Measurements from ENCODE around the gene HPS1.
A peak's percentile ranks its signal among the peaks of the same experiment; 100 is the strongest.
"Not testable (repeated sequence)": the region's sequence is repeated elsewhere in the genome, so short reads cannot be mapped to it uniquely, and the experiment has no call there.

HPS1 gene

DNA sequence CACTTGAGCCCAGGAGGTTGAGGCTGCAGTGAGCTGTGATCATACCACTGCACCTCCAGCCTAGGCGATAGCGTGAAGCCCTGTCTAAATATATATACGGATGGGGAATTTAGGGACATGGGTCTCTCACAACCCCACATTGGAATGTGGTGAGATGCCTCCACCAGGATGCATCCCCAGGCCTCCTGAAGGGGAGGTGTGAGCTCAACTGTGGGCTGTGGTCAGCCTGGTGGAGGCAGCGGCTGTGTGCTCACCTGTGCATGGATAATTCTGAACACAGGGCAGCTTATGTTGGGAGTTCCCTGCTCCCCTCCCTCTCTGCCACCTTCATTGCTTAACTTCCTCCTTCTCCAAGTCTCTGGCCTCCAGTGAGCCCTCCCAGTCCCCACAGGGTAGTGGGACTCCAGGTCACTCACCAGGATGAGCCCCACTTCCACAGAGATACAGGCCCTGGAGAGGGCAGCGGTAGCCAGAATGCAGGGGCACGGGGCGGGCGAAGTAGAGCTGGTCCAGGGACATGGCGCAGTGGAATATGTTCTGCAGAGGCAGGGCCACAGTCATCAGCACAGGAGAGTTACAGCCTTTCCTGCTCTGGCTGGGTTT is 62.1 kb downstream of the HPS1 start:
- no peak for DNase-seq

DNA sequence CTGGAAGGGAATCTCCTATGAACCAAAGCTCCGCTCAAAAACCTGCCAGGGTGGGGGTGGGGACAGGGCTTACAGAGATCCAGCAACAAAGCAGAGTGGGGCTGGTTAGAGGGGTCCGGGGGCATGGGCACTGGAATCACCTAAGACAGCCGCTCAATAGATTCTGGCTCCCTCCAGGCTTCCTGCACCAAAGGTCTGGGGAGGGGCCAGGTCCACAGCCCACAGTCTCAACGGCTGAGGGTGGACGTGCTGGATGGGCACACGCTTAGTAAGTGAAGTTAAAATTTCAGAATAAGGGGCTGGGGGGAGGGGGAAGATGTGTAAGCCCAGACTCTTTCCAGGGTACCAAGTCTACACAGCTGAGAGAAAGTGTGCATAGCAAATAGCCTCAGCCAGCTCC is 62.9 kb downstream of the HPS1 start:
- no peak for DNase-seq

DNA sequence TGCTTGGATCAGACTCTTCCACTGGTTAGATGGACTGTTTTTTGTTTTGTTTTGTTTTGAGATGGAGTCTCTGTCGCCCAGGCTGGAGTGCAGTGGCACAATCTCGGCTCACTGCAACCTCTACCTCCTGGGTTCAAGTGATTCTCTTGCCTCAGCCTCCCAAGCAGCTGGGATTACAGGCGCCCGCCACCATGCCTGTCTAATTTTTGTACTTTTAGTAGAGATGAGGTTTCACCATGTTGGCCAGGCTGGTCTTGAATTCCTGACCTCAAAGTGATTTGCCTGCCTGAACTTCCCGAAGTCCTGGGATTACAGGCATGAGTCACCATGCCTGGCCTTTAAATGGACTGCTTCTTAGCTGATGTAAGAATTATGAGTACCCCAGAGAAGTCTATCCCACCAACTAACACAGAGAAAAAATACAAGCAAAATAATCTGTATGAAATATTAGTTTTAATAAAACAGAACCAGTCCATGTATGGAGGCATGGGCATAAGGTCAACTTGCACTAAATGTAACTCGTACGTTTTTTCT is 63.5 kb downstream of the HPS1 start:
- DNase-seq: not testable (repeated sequence)

DNA sequence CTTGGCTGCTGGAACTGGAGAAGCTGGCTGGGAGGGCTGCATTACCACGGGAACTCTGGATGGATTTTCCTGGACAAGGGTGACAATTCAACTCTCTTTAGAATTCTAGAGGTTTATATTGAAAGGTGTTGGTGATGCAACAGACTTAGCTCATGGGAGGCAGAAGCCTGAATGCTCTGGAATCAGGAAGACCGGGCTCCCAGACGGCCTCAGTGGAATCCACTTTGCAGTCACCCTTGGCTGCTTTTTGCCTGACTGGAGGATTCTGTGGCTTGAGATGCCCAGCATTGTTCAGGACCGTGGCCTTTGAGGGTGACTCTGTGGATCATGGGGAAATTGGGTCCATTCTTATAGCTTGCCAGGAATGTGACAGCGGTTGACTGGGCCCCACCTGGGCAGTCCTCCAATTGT is 64.0 kb downstream of the HPS1 start:
- no peak for DNase-seq

DNA sequence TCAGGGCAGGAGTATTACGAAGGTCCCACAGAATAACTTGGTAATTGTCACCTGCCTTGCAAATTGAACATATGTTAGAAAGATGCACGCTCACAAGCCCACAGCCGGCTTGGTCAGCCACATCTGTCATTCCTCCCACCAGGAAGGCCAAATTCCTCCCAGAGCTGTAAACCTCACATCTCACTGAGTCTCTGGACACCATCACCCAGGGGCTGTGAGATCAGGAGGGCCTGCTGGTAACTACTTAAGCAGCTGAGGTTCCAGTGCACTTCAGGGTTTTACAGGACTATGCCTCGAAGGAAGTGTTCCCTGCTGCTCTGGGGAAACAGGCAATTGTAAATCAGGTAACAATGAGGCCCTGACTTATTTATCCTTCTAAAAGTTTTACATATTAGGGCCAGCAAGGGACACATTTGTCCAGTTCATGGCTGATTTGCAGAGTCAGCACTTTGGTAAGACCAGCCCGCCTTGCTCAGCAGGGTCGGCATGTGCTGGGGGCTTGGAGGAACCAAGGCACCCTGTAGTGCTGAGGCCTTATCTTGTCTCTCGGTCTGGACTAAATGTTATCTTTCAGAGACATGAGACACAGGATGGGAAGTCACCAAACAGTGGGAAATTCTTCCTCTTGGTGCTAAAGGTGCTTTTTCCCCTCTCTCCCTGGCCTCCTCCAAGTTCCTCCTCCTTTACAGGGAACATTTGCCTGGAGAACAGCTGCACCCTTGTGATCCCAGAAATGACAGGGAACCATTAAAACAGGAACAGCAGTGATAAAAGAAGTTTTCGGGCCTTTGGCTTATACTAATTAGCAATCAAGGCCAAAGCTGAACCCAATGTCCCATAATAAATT is 66.0 kb downstream of the HPS1 start:
- no peak for DNase-seq

DNA sequence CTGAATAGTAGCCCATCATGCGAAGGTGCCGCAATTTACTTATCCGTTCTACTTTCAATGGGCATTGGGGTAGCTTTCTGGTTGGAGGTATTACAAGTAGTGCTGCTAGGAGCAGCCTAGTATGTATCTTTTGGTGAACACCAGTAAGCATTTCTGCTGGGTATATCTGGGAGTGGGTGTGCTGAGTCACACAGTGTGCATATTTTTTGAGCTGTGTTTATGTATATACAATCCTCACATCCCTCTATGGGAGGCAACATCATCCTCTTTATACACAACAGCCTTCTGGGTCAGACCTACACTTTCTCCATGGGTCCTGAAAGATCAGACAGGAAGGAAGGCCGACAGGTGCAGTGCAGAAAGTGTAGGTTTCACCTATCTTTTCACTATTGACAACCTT is 68.0 kb downstream of the HPS1 start:
- DNase-seq: no peak

DNA sequence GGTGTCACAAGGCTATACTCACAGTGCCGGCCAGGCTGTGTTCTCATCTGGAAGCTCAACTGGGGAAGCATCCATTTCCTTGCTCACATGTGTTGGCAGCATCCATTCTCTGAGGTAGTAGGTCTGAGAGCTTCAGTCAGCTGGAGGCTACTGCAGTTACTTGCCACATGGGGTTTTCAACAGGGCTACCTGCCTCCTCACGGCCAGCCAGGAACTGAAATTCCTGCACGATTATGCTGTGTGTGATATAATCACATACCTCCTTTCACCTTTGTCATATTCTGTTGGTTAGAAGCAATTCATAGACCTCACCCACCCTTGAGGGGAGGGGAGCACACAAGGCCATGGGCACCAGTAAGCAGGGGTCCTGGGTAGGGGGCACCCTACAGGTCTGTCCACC is 69.2 kb downstream of the HPS1 start:
- no peak for DNase-seq

DNA sequence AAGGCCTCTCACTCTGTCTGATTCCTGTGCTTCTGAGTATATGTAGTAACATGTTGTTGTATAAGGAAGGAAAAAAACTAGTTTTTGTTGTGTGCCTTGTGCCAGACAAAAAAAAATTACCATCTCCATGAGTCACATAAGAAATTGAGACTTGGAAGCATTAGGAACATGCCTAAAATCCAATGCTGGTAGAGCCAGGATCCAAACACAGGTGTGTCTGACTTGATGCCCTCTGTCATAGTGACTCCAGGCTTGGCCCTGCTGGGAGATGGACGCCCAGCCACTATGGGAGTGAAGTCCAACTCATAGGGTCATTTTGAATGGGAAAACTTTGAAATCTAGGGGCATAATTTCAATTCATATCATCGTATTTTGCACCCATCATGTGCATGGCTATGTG is 69.7 kb downstream of the HPS1 start:
- no peak for DNase-seq

DNA sequence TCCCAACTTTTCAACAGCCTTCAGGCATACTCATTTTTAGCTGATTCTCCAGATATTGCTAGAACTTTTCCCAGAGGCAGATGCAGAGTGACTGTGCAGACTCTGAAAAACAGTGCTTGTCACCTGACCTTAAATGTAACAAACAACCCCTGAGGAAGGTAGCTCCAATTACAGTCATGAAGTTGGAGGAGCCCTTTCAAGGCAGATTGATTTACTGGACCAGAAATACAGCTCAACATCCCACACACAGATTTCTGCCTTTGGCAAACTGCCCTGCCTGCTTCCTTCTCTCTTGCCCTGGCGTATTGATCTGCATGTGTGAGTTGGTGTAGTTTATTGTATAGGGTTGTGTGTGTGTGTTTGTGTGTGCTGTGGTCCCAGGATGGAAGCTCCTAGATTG is 70.2 kb downstream of the HPS1 start:
- DNase-seq: no peak

DNA sequence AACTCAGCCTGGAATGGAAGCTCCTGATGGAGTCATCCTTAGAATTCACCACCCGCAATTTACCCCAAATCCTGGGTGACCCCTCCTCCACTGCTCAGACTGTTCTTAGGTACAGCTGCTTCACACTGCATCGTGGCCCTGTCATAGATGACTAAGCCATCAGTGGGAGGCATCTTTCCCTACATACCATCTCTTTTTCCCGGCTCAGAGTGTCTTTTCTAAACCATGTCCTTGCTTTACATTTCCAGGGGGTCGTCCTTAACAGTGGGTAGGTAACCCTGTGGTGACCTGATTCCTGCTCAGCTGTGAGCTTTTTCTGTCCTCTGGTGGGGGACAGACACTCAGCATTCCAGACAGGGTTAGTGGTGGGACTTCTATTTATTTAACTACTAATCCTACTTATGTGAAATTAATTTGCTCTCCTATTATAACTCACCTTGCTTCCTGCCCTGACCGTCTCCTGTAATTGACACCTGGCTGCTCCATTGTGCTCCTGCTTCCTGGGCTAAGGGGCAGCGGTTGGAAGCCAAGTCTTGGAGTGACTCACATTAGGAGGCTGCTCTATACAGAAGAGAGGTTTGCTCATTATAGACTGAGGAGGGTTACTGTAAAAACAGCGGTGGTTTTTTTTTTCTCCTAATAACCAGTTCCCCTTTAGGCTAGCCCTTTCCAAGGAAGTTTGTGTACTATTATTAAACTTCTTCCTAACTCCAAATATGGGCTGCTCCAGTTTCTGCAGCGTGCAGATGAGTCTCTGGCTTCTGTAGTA is 72.3 kb downstream of the HPS1 start:
- DNase-seq: no peak

DNA sequence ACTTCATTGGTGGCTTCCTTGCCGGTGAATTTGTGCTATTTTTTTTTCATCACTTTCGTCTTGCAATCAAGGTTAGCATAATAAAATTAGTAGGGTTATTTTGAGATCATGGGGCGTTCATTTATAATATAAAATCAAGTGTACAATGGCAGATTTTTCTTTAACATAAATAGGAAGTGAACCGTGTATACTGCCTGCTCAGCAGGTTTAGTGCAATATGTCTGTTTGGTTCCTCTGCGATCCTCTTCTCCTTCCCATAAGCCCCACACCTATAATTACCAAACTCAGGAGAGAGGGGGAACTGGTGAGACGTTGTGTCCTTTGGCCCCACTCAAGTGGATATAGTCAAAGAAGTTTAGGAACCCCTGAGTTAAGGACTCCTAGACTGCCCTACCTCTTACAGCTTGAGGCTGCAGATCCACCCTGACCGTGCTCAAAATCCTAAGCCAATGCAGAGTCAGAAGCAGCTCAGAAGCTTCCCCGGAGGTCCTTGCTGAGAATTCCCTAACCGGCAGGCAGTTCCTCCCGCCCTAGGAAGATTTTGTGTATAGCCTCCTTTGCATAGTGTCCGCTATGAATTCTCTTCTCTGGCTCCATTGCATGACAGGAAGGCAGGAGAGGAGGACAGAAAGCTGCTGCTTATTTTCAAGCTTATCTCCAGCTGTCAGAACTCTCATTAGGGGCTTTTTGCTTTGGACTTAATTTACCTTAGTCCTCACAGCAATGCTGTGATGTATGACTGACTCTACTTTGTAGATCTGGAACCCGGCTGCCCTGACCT is 73.3 kb downstream of the HPS1 start:
- no peak for DNase-seq

DNA sequence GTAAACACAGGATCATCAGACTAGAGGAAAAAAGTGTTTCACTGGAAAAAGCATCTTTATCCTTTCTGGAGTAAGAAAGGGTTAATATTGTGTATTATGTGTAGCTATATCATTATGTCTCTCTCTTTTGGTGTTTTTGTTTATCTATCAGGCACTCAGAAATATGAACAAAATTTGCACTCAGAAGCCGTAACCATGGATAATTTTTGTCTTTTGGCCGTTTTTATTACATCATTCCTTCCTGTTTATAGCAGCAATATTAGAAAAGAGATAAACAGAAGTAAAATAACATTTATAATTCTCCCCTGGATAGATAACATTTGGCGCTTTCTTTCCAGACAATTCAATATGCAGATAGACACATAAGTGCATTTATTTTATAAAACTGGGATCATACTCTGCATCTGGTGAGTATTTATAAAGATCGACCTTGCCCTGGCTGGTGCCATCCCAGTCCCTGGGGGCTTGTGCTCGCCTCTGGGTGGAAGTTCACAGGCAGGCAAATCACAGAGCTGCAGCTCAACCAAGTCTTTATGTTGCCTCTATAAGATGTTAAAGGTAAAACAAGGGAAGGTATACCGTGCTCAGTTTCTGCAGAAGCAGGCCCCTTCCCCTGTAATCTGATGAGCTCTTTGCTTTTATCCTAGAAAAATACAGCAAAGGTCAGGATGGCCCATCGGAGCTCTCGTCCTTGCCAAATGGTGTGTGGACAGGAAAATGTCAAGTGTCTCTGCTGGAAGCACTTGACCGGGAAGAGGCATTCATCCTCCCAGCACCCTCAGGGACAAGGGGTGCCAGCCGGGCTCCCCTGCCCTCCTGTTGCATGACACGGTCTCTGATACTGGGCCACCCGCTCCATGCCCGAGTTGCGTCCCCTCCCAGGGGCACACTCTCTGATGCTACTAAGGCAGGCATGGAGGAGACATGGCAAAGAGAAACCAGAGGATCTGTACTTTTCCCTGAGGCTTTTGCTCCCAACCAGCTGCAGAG is 75.6 kb downstream of the HPS1 start:
- DNase-seq: no peak

DNA sequence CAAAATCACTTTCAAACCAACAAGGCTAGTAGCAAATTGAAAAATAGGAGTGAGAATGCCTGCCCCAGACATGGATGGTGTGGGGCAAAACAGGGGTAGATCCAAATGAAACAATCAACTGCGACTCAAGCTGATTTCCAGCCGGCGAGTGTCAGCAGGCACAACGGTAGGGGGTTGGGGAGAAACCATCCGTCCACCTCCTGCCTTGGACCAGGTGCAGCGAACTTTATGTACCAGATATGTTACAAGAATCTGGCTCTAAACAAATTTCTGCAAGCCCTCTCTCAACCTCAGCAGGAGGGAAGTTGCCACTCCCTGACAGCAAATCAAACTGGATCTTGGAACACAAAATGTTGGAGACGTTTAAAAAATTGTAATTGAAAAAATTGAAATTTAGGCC is 76.9 kb downstream of the HPS1 start:
- DNase-seq: no peak

DNA sequence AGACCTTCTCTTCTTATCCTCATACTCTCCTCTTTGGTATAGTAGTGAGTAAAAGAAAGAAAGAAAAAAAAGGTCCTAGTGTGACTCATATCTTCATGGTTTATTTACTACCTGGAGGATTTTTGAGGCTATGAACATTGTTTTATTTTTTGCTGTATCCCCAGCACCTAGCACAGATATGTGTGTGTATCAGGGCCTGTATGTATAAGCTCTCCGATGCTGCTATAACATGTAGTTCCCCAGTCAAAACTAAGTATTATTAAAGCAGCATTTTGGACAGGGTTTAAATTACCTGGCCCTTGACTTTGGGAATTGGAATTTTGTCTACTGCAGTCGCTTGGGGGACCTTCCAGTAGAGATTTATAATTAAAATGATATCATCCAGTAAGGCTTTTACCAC is 78.1 kb downstream of the HPS1 start:
- DNase-seq: no peak

DNA sequence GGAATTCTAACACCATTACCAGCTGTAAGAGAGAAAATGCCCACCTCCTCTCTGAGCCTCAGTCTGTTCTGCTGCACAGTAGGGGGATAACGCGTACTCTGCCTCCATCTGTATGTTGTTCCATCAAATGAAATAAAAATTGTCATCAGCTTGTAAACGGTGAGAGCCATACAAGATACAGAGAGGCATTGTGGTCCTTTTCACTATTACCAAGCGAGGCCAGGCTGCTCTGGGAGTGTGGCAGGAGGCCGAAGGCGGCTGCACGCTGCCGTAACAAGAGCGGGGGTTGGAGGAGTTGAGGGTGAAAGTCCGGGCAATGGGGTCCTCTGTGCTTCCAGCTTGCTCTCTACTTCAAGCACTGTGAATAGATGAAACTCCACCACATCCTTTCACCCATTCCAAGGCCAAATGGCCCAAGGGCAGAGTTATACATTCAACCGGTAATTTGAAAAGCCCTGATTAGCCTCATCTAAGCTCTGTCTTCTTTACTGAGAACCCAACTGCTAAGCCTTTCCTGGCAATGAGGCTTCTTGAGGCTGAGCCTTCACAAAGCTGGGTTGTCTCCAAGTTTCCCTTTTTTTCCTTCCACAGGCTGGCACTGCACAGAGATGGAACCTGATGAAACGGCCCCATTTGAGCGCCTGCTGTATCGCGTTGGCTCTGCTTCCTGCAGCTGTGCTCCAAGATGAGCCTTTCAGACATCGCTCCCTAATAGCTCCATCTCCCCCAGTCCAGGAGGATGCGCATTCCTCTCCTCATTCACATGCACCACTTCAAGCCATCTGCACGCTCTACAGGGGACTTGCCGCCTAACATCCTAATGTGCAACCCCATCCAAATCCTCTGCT is 78.9 kb downstream of the HPS1 start:
- DNase-seq: peak in 1 of 2 experiments; percentile 1
